Gastroesophageal sphincter (tissue), 4 donors: ENCODE results near the gene CFAP46. TPM values are rescaled to one million over a fixed set of nuclear protein-coding genes. Genes with fewer than 3 reads are reported as not detected.

Experiments
- ATAC-seq: fragments of 150-250 bp; one replicate; pipeline ENCODE4 v1.9.1; 2016; ENCODE audit warnings: mild to moderate bottlenecking, moderate library complexity
- H3K27ac ChIP-seq, 4 donors: fragments of 200-600 bp; sonication (generic) in 3 of 4; 1 replicate in 3 of 4; 2 replicates in 1 of 4; pipeline ENCODE4 v1.5.1; 2016 to 2019
- H3K27me3 ChIP-seq: fragments of 200-600 bp; sonication (generic); one replicate; pipeline ENCODE4 v1.5.1; 2019
- H3K36me3 ChIP-seq, 2 donors: fragments of 200-600 bp; sonication (generic); one replicate each; pipeline ENCODE4 v1.5.1; 2019; ENCODE audit warnings: control low read depth in 1 of 2
- H3K4me1 ChIP-seq, 3 donors: fragments of 200-600 bp; sonication (generic); 1 replicate in 2 of 3; 2 replicates in 1 of 3; pipeline ENCODE4 v1.5.1; 2016 to 2019; ENCODE audit warnings: control low read depth in 2 of 3
- H3K4me3 ChIP-seq, 2 donors: fragments of 200-600 bp; sonication (generic); one replicate each; pipeline ENCODE4 v1.5.1; 2019; ENCODE audit warnings: mild to moderate bottlenecking in 1 of 2, moderate library complexity in 1 of 2
- H3K9me3 ChIP-seq, 3 donors: fragments of 200-600 bp; sonication (generic); one replicate each; pipeline ENCODE4 v1.5.1; 2017 to 2019; ENCODE audit warnings: control low read depth in 2 of 3
- EP300 ChIP-seq: sonication (generic); formaldehyde crosslinking; IDR thresholded peaks from one replicate; pipeline ENCODE4 v1.6.1; 2017; ENCODE audit warnings: antibody characterized with exemption, mild to moderate bottlenecking
- POLR2A ChIP-seq, 2 donors: fragments of 450-650 bp; IDR thresholded peaks; one replicate each; pipeline ENCODE4 v1.6.1; 2017; ENCODE audit warnings: antibody characterized with exemption in 2 of 2, mild to moderate bottlenecking in 2 of 2, moderate library complexity in 1 of 2
- POLR2AphosphoS5 ChIP-seq: sonication (generic); formaldehyde crosslinking; IDR thresholded peaks from one replicate; pipeline ENCODE4 v1.6.1; 2017; ENCODE audit warnings: antibody characterized with exemption
- WGBS, 2 donors: methylation state at CpG; one replicate each; pipeline ENCODE4 v1.1.5; 2018; ENCODE audit warnings: low coverage in 1 of 2; 5-methylcytosine and 5-hydroxymethylcytosine counted together
- total RNA-seq, 4 donors: library from RNA; depleted of rRNA; stranded (reverse); fragments of >200 nt; gene quantifications; one replicate each; pipeline ENCODE4 v1.1.0, GENCODE V29; 2016
- TF ChIP-seq, protein P1 (sequence below), 4 experiments: fragments of 200-600 bp in 2 of 4; fragments of 450-650 bp in 2 of 4; sonication (generic) in 1 of 4; IDR thresholded peaks; one replicate each; pipeline ENCODE4 v1.5.1; 2017 to 2019; ENCODE audit warnings: antibody characterized with exemption in 4 of 4, mild to moderate bottlenecking in 2 of 4, moderate library complexity in 2 of 4

The CFAP46 gene
- total RNA-seq, 4 donors from 2014 or later, result 0.27 to 2.2 (median 0.30) TPM; not detected in 1

DNA sequence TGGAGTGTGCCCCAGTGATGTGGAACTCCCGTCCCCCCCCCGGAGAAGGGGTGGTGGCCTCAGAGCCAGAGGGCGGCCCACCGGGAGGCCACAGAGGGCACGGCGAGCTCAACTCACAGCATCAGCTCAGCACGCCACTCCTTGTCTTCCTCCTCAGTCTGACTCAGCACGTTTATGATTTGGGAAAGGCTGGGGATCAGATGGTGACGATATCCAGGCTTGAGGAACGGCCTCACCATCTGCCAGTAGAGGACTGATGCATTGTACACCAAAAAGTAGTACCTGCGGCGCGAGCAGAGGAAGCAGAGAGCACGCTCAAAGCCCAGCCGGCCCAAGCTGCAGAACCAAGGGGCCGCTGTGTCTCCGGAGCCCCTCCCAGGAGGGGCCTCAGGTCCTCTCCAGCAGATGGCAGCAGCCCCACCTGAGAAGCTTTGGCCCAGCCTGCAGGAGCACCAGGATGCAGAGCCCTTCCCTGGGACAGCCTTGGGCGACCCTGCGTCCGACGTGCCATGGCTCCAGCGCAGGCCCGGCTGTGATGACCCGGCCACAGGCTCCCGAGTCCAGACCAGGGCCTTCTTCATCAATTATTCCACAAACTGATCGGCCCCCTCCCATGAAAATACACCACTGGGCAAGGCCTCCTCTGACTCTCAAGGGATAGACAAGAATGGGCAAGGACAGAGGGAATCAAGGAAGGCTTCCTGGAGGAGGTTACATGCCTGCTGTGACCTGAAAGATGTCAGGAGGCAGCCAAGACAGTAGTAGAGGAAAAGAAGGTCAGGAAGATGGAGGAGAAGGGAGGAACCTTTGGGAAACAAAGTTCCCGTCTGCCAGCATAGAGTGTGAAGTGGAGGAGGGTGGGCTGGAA lies 3.7 kb downstream of the CFAP46 start:
- Histone ChIP-seq H3K4me1 (peaks cover 0 to 17% (median 12%) of the 10 kb centered on the region in 3 donors), H3K27me3 (peaks cover 59% of the 10 kb centered on the region), H3K4me3 (no peak overlapping the region), H3K36me3 (no peaks in the 10 kb centered on the region), H3K27ac (no peak overlapping the region), H3K9me3 (no peaks in the 10 kb centered on the region)
- 60 to 66% methylated on average over 7 to 18 of the region's 27 CpGs for WGBS, 2 donors
- ATAC-seq, result no peak
- TF ChIP-seq EP300, result no peak
- no peak for TF ChIP-seq POLR2A (IDR thresholded peaks at IDR 0.05)
- TF ChIP-seq POLR2AphosphoS5, result no peak
- TF ChIP-seq, protein P1, sequence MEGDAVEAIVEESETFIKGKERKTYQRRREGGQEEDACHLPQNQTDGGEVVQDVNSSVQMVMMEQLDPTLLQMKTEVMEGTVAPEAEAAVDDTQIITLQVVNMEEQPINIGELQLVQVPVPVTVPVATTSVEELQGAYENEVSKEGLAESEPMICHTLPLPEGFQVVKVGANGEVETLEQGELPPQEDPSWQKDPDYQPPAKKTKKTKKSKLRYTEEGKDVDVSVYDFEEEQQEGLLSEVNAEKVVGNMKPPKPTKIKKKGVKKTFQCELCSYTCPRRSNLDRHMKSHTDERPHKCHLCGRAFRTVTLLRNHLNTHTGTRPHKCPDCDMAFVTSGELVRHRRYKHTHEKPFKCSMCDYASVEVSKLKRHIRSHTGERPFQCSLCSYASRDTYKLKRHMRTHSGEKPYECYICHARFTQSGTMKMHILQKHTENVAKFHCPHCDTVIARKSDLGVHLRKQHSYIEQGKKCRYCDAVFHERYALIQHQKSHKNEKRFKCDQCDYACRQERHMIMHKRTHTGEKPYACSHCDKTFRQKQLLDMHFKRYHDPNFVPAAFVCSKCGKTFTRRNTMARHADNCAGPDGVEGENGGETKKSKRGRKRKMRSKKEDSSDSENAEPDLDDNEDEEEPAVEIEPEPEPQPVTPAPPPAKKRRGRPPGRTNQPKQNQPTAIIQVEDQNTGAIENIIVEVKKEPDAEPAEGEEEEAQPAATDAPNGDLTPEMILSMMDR (IDR thresholded peaks at IDR 0.05), result no peak

GRCh38 chr10:132937861-132938260 lies 4.5 kb downstream of the CFAP46 start:
- H3K27me3 ChIP-seq, result peaks cover 51% of the 10 kb centered on the region
- H3K4me1 ChIP-seq, result peaks cover 0 to 12% (median 12%) of the 10 kb centered on the region in 3 donors
- ATAC-seq, result no peak
- H3K27ac ChIP-seq, result no peak overlapping the region
- TF ChIP-seq EP300 (no peak), POLR2AphosphoS5 (no peak), POLR2A (IDR thresholded peaks at IDR 0.05) (no peak)
- TF ChIP-seq, protein P1 (IDR thresholded peaks at IDR 0.05), result no peak
- H3K4me3 ChIP-seq, result no peak overlapping the region
- no peaks in the 10 kb centered on the region for H3K9me3 ChIP-seq
- WGBS, 2 donors, result 77 to 98% methylated on average over 3 to 9 of the region's 19 CpGs
- no peaks in the 10 kb centered on the region for H3K36me3 ChIP-seq

- no peak for ATAC-seq
- H3K9me3 ChIP-seq, result no peaks in the 10 kb centered on the region
- WGBS, 2 donors, result 85 to 100% methylated on average over 2 to 6 of the region's 6 CpGs
Observed at GRCh38 chr10:132934953-132935352, 7.4 kb downstream of the CFAP46 start.

GRCh38 chr10:132933308-132934042 lies 8.9 kb downstream of the CFAP46 start:
- no peak for ATAC-seq
- Histone ChIP-seq H3K27me3 (peaks cover 9% of the 10 kb centered on the region), H3K9me3 (no peaks in the 10 kb centered on the region), H3K36me3 (no peaks in the 10 kb centered on the region), H3K4me1 (no peaks in the 10 kb centered on the region), H3K27ac (no peak overlapping the region), H3K4me3 (no peak overlapping the region)
- no CpG with 5 or more reads among the region's 30 CpGs for WGBS, 2 donors
- TF ChIP-seq EP300 (no peak), POLR2AphosphoS5 (no peak), POLR2A (IDR thresholded peaks at IDR 0.05) (no peak)
- TF ChIP-seq, protein P1 (IDR thresholded peaks at IDR 0.05), result no peak

More at GRCh38 chr10:132934953-132935352, 7.4 kb downstream of the CFAP46 start:
- Histone ChIP-seq H3K36me3 (no peaks in the 10 kb centered on the region), H3K4me1 (no peaks in the 10 kb centered on the region), H3K27ac (no peak overlapping the region), H3K4me3 (no peak overlapping the region), H3K27me3 (peaks cover 23% of the 10 kb centered on the region)
- TF ChIP-seq, protein P1 (IDR thresholded peaks at IDR 0.05), result no peak
- TF ChIP-seq POLR2A (IDR thresholded peaks at IDR 0.05) (no peak), POLR2AphosphoS5 (no peak), EP300 (no peak)
